ENCODE data around the gene KLHL42. TPM values are rescaled to one million over a fixed set of nuclear protein-coding genes. Genes with fewer than 3 reads are reported as not detected.

KLHL42 gene
- total RNA-seq, 1 donor from 2014 or later, result 30.0 TPM

DNA sequence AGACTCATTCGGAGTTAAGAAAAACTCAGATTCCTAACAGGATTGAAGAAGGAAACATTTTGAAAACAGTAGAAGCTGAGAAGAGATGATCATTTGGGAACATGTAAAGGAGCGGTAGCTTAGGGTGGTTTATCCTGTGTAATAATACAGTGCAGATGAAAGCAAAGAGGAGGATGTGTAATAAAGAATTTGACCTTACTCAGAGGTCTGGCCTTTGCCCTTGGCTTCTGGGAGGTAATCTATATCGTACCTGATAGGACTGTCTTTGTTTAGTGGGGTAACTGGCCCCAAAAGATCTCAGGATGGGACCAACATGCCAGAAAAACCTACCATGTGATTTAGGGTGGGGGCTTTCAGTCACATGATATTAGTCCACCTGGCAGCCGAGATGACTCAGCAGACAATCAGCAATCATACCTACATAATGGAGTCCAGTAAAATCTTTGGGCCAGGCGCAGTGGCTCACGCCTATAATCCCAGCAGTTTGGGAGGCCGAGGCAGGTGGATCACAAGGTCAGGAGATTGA is 23.3 kb upstream of the KLHL42 start:
- H3K4me1 ChIP-seq, result no peaks in the 10 kb centered on the region
- H3K4me3 ChIP-seq, result no peak overlapping the region
- no peak for DNase-seq (ENCODE audit: extremely low spot score in 2 of 2)
- H3K27me3 ChIP-seq, result no peaks in the 10 kb centered on the region
- no peaks in the 10 kb centered on the region for H3K9me3 ChIP-seq
- no peak for TF ChIP-seq POLR2A (IDR thresholded peaks at IDR 0.05)
- TF ChIP-seq, protein P1, sequence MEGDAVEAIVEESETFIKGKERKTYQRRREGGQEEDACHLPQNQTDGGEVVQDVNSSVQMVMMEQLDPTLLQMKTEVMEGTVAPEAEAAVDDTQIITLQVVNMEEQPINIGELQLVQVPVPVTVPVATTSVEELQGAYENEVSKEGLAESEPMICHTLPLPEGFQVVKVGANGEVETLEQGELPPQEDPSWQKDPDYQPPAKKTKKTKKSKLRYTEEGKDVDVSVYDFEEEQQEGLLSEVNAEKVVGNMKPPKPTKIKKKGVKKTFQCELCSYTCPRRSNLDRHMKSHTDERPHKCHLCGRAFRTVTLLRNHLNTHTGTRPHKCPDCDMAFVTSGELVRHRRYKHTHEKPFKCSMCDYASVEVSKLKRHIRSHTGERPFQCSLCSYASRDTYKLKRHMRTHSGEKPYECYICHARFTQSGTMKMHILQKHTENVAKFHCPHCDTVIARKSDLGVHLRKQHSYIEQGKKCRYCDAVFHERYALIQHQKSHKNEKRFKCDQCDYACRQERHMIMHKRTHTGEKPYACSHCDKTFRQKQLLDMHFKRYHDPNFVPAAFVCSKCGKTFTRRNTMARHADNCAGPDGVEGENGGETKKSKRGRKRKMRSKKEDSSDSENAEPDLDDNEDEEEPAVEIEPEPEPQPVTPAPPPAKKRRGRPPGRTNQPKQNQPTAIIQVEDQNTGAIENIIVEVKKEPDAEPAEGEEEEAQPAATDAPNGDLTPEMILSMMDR (IDR thresholded peaks at IDR 0.05), result no peak
- no peak for TF ChIP-seq POLR2AphosphoS5 (IDR thresholded peaks at IDR 0.05; ENCODE audit: insufficient read depth in 1 of 2, low read depth in 1 of 2)
- intact Hi-C loops (cut with DNase I), result no loop called here
- H3K27ac ChIP-seq, result no peak overlapping the region
- H3K36me3 ChIP-seq, result peaks cover 0 to 18% of the 10 kb centered on the region in 2 donors

DNA sequence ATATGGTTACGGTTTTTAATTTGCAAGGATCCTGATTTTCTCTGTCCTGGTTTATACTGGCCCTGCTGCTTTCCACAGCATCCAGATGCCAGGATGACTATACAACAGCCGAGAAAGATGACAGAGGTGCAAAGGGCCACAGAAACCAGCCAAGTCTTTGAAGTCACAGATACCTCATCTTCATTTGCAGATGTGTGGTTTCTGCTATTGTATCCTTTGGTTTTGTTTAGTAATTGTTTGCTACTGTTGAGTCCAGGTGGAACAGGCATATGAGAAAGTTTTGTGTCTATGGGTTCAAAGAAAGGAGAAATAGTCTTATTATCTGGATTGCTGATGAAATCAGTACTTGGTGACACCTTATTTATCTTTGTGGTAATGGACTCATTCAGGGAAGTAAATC is 17.3 kb upstream of the KLHL42 start:
- Histone ChIP-seq H3K27me3 (no peaks in the 10 kb centered on the region), H3K4me3 (no peak overlapping the region), H3K36me3 (no peaks in the 10 kb centered on the region), H3K9me3 (no peaks in the 10 kb centered on the region), H3K27ac (no peak overlapping the region), H3K4me1 (no peaks in the 10 kb centered on the region)
- DNase-seq (ENCODE audit: extremely low spot score in 2 of 2), result no peak
- intact Hi-C loops (cut with DNase I), result no loop called here
- TF ChIP-seq POLR2A (IDR thresholded peaks at IDR 0.05), result no peak
- TF ChIP-seq, protein P1 (IDR thresholded peaks at IDR 0.05), result no peak
- no peak for TF ChIP-seq POLR2AphosphoS5 (IDR thresholded peaks at IDR 0.05; ENCODE audit: insufficient read depth in 1 of 2, low read depth in 1 of 2)

GRCh38 chr12:27766587-27766986 is 13.4 kb upstream of the KLHL42 start:
- intact Hi-C loops (cut with DNase I), result no loop called here
- no peaks in the 10 kb centered on the region for H3K27me3 ChIP-seq
- DNase-seq (ENCODE audit: extremely low spot score in 2 of 2), result no peak

GRCh38 chr12:27769142-27769673 is 10.8 kb upstream of the KLHL42 start:
- intact Hi-C loops (cut with DNase I), result no loop called here
- no peaks in the 10 kb centered on the region for H3K4me1 ChIP-seq
- no peak overlapping the region for H3K4me3 ChIP-seq
- no peak overlapping the region for H3K27ac ChIP-seq
- no peak for DNase-seq (ENCODE audit: extremely low spot score in 2 of 2)
- TF ChIP-seq POLR2AphosphoS5 (IDR thresholded peaks at IDR 0.05; ENCODE audit: insufficient read depth in 1 of 2, low read depth in 1 of 2) (no peak), POLR2A (IDR thresholded peaks at IDR 0.05) (no peak)
- TF ChIP-seq, protein P1 (IDR thresholded peaks at IDR 0.05), result no peak
- H3K27me3 ChIP-seq, result no peaks in the 10 kb centered on the region
- no peaks in the 10 kb centered on the region for H3K9me3 ChIP-seq
- H3K36me3 ChIP-seq, result no peaks in the 10 kb centered on the region

More at GRCh38 chr12:27766587-27766986, 13.4 kb upstream of the KLHL42 start:
- no peaks in the 10 kb centered on the region for H3K4me1 ChIP-seq
- no peak overlapping the region for H3K27ac ChIP-seq
- H3K4me3 ChIP-seq, result no peak overlapping the region
- H3K36me3 ChIP-seq, result no peaks in the 10 kb centered on the region
- H3K9me3 ChIP-seq, result no peaks in the 10 kb centered on the region
- TF ChIP-seq POLR2AphosphoS5 (IDR thresholded peaks at IDR 0.05; ENCODE audit: insufficient read depth in 1 of 2, low read depth in 1 of 2), result no peak
- TF ChIP-seq POLR2A (IDR thresholded peaks at IDR 0.05), result no peak
- TF ChIP-seq, protein P1 (IDR thresholded peaks at IDR 0.05), result no peak

DNA sequence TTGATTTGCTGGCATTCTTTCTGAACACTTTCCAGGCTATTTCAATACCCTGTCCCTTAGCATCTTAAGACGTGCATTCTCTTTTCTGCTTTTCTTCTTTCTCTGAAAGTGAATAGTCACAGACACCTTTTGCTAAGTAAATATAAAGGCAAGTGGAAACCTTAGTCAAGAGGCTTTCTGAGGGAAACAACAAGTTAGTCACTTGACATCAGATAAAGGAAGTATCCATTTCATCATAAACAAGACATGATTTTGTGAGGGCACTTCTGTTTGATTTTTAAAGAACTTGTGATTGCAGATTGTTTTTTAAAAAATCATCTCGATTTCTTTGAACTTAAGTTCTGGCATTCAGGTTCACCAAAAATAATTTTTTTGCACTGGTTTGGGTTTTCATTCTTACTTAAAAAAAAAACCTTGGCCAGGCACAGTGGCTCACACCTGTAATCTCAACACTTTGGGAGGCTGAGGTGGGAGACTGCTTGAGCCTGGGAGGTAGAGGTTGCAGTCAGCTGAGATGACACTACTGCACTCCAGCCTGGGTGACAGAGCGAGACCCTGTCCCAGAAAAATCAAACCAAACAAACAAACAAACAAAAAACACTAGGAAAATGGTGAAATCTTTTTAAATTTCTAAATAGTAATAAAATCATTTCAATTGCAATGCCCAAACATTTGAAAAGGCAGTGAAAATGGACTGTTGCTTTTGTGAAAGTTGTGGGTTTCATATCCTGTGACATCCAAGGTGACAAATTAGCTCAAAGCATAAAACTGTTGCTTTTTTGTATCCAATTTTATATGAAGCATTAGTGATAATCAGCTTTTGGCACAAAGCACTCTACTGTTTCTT is 8.3 kb upstream of the KLHL42 start:
- intact Hi-C loops (cut with DNase I), result no loop called here
- Histone ChIP-seq H3K4me3 (no peak overlapping the region), H3K36me3 (no peaks in the 10 kb centered on the region), H3K27ac (no peak overlapping the region), H3K4me1 (no peaks in the 10 kb centered on the region), H3K9me3 (no peaks in the 10 kb centered on the region), H3K27me3 (no peaks in the 10 kb centered on the region)
- no peak for DNase-seq (ENCODE audit: extremely low spot score in 2 of 2)
- TF ChIP-seq, protein P1 (IDR thresholded peaks at IDR 0.05), result no peak
- TF ChIP-seq POLR2AphosphoS5 (IDR thresholded peaks at IDR 0.05; ENCODE audit: insufficient read depth in 1 of 2, low read depth in 1 of 2) (no peak), POLR2A (IDR thresholded peaks at IDR 0.05) (no peak)
